IMR-90 (cell line): ENCODE results near the gene ARF1. TPM values are rescaled to one million over a fixed set of nuclear protein-coding genes. Genes with fewer than 3 reads are reported as not detected.

Experiments
- ATAC-seq: fragments of 200-7000 bp; cut with Tn5 transposase; 2 replicates; pipeline ENCODE4 v1.9.1; 2020; ENCODE audit warnings: low read depth, mild to moderate bottlenecking, moderate library complexity
- BruUV-seq: library from RNA; stranded (reverse); fragments of 400-500 nt; replicated peaks from 2 replicates; lab custom pipeline; 2021; lab: Mats Ljungman, UMichigan
- CTCF ChIA-PET: fragments of 300-600 bp; formaldehyde crosslinking; extraction: SDS; loops from one replicate; lab custom pipeline; 2021; ENCODE audit warnings: antibody characterized with exemption; lab: Yijun Ruan, JAX
- POLR2A ChIA-PET: fragments of 300-600 bp; sonication (Branson Sonifier 250); formaldehyde crosslinking; loops from one replicate; lab custom pipeline; 2022; ENCODE audit warnings: antibody characterized with exemption; ENCODE audit not compliant: unreplicated experiment; lab: Charles Lee
- DNase-seq: peaks from one replicate; pipeline ENCODE4 v3.0.0; 2013
- H2AFZ ChIP-seq: replicated peaks from 2 replicates; pipeline ENCODE3; 2013; ENCODE audit warnings: low read length, mild to moderate bottlenecking; ENCODE audit not compliant: poor library complexity
- H2AK5ac ChIP-seq: 2 replicates; pipeline ENCODE4 v1.6.1; 2013; ENCODE audit warnings: low read depth, low read length, inconsistent platforms
- H2AK9ac ChIP-seq: replicated peaks from 2 replicates; pipeline ENCODE3; 2013; ENCODE audit warnings: mild to moderate bottlenecking, low read depth, low read length, moderate library complexity; ENCODE audit not compliant: poor library complexity
- H2BK120ac ChIP-seq: 2 replicates; pipeline ENCODE4 v1.6.1; 2013; ENCODE audit warnings: low read depth, low read length, inconsistent platforms
- H2BK15ac ChIP-seq: 3 replicates; pipeline ENCODE4 v1.6.1; 2013; ENCODE audit warnings: low read depth, low read length, inconsistent platforms
- H2BK20ac ChIP-seq: 2 replicates; pipeline ENCODE4 v1.6.1; 2013; ENCODE audit warnings: low read depth, mild to moderate bottlenecking, inconsistent platforms, low read length, moderate library complexity
- H2BK5ac ChIP-seq: 2 replicates; pipeline ENCODE4 v1.6.1; 2013; ENCODE audit warnings: mild to moderate bottlenecking, low read depth, low read length, inconsistent platforms; ENCODE audit not compliant: poor library complexity, severe bottlenecking
- H3K14ac ChIP-seq: replicated peaks from 2 replicates; pipeline ENCODE4 v1.6.1; 2013; ENCODE audit warnings: low read depth, low read length, inconsistent platforms
- H3K18ac ChIP-seq: 2 replicates; pipeline ENCODE4 v1.6.1; 2013; ENCODE audit warnings: low read depth, low read length, control low read depth
- H3K23ac ChIP-seq: 2 replicates; pipeline ENCODE4 v1.6.1; 2013; ENCODE audit warnings: low read depth, low read length, inconsistent platforms
- H3K27ac ChIP-seq: 2 replicates; pipeline ENCODE4 v1.5.1; 2013; ENCODE audit warnings: mild to moderate bottlenecking, control low read depth, low read length; ENCODE audit not compliant: insufficient read depth
- H3K27me3 ChIP-seq: 2 replicates; pipeline ENCODE4 v1.6.1; 2013; ENCODE audit warnings: low read length; ENCODE audit not compliant: control insufficient read depth, insufficient read depth
- H3K36me3 ChIP-seq: 2 replicates; pipeline ENCODE4 v1.6.1; 2013; ENCODE audit warnings: low read length, mixed read lengths; ENCODE audit not compliant: control insufficient read depth, insufficient read depth
- H3K4ac ChIP-seq: 2 replicates; pipeline ENCODE4 v1.6.1; 2013; ENCODE audit warnings: low read depth, low read length, inconsistent platforms
- H3K4me1 ChIP-seq: 2 replicates; pipeline ENCODE4 v1.6.1; 2013; ENCODE audit warnings: low read length, mixed read lengths; ENCODE audit not compliant: control insufficient read depth, insufficient read depth
- H3K4me2 ChIP-seq: 2 replicates; pipeline ENCODE4 v1.6.1; 2013; ENCODE audit warnings: low read depth, mild to moderate bottlenecking, control low read depth, low read length, moderate library complexity
- H3K4me3 ChIP-seq: 2 replicates; pipeline ENCODE4 v1.5.1; 2013; ENCODE audit warnings: low read depth, mild to moderate bottlenecking, control low read depth, low read length, moderate library complexity; ENCODE audit not compliant: insufficient read depth
- H3K56ac ChIP-seq: 2 replicates; pipeline ENCODE4 v1.6.1; 2013; ENCODE audit warnings: low read length, inconsistent platforms; ENCODE audit not compliant: insufficient read depth; ENCODE audit errors: extremely low read depth
- H3K79me1 ChIP-seq, 2 experiments: 2 replicates each; pipeline ENCODE4 v1.6.1; 2013; ENCODE audit warnings: low read length in 2 of 2, inconsistent platforms in 1 of 2, low read depth in 1 of 2
- H3K9ac ChIP-seq: 2 replicates; pipeline ENCODE4 v1.6.1; 2013; ENCODE audit warnings: low read depth, low read length, control low read depth
- H3K9me1 ChIP-seq: 2 replicates; pipeline ENCODE4 v1.6.1; 2013; ENCODE audit warnings: low read length, inconsistent platforms; ENCODE audit not compliant: insufficient read depth
- H3K9me3 ChIP-seq: 2 replicates; pipeline ENCODE4 v1.6.1; 2013; ENCODE audit warnings: low read length; ENCODE audit not compliant: control insufficient read depth, insufficient read depth
- H4K20me1 ChIP-seq: 2 replicates; pipeline ENCODE4 v1.6.1; 2013; ENCODE audit warnings: low read length, inconsistent platforms; ENCODE audit not compliant: insufficient read depth
- H4K5ac ChIP-seq: 2 replicates; pipeline ENCODE4 v1.6.1; 2013; ENCODE audit warnings: mild to moderate bottlenecking, low read depth, low read length, control low read depth
- H4K8ac ChIP-seq, 2 experiments: 2 replicates each; pipeline ENCODE4 v1.6.1; 2013; ENCODE audit warnings: low read depth in 2 of 2, low read length in 2 of 2, control low read depth in 1 of 2, inconsistent platforms in 1 of 2
- H4K91ac ChIP-seq: 2 replicates; pipeline ENCODE4 v1.6.1; 2013; ENCODE audit warnings: low read depth, low read length, inconsistent platforms; ENCODE audit not compliant: insufficient read depth
- BHLHE40 ChIP-seq: fragments of 150-350 bp; IDR thresholded peaks from 2 replicates; pipeline ENCODE4 v1.6.1; 2016; ENCODE audit warnings: mild to moderate bottlenecking, low read depth, low read length
- CHD1 ChIP-seq: IDR thresholded peaks from 2 replicates; pipeline ENCODE4 v1.6.1; 2012; ENCODE audit warnings: low read depth, low read length, improper control_type of control experiment
- ELK1 ChIP-seq: fragments of 150-350 bp; IDR thresholded peaks from 2 replicates; pipeline ENCODE4 v1.6.1; 2016; ENCODE audit warnings: low read depth, mild to moderate bottlenecking, low read length, moderate library complexity, borderline replicate concordance
- FOS ChIP-seq: fragments of 150-350 bp; IDR thresholded peaks from 2 replicates; pipeline ENCODE4 v1.6.1; 2016; ENCODE audit warnings: low read depth, low read length
- MAFK ChIP-seq: IDR thresholded peaks from 2 replicates; pipeline ENCODE4 v1.6.1; 2012; ENCODE audit warnings: low read depth, low read length, improper control_type of control experiment
- MAZ ChIP-seq: IDR thresholded peaks from 2 replicates; pipeline ENCODE4 v1.6.1; 2012; ENCODE audit warnings: low read depth, mild to moderate bottlenecking, low read length, improper control_type of control experiment, moderate library complexity, borderline replicate concordance
- MXI1 ChIP-seq: IDR thresholded peaks from 2 replicates; pipeline ENCODE4 v1.6.1; 2012; ENCODE audit warnings: low read depth, mild to moderate bottlenecking, low read length, moderate library complexity, borderline replicate concordance
- NFE2L2 ChIP-seq: fragments of 150-350 bp; IDR thresholded peaks from 2 replicates; pipeline ENCODE4 v1.6.1; 2016; ENCODE audit warnings: low read depth, mild to moderate bottlenecking, low read length
- POLR2A ChIP-seq: IDR thresholded peaks from 2 replicates; pipeline ENCODE4 v1.6.1; 2012; ENCODE audit warnings: mild to moderate bottlenecking, low read depth, low read length
- RAD21 ChIP-seq: IDR thresholded peaks from 2 replicates; pipeline ENCODE4 v1.6.1; 2012; ENCODE audit warnings: low read length, improper control_type of control experiment
- RFX5 ChIP-seq: IDR thresholded peaks from 2 replicates; pipeline ENCODE4 v1.8.0; 2012; ENCODE audit warnings: low read depth, mild to moderate bottlenecking, low read length, moderate library complexity
- SMC3 ChIP-seq: fragments of 150-350 bp; IDR thresholded peaks from 2 replicates; pipeline ENCODE4 v1.6.1; 2016; ENCODE audit warnings: low read depth, mild to moderate bottlenecking, antibody characterized with exemption, low read length, moderate library complexity
- WGBS, 2 experiments: methylation state at CpG; one replicate each; pipeline versions ENCODE4 v1.1.5 to v1.1.7; 2013; ENCODE audit warnings: missing lambda C conversion rate in 2 of 2; ENCODE audit not compliant: insufficient read length in 1 of 2; ENCODE audit errors: extremely low coverage in 2 of 2; 5-methylcytosine and 5-hydroxymethylcytosine counted together
- dilution Hi-C: fragments of 300-500 bp; cut with HindIII; formaldehyde crosslinking; loops from one replicate; pipeline ENCODE4 v1.14.3; 2018; ENCODE audit warnings: low sequenced_read_pairs; ENCODE audit not compliant: unreplicated experiment
- in situ Hi-C: fragments of 300-500 bp; cut with MboI; formaldehyde crosslinking; loops from 3 replicates; pipeline ENCODE4 v1.14.3; 2019; ENCODE audit warnings: low sequenced_read_pairs, inconsistent platforms, mixed read lengths
- intact Hi-C: fragments of 100-400 bp; cut with micrococcal nuclease; formaldehyde crosslinking; loops from 2 replicates; pipeline ENCODE4 v1.10.0; 2022
- polyA plus RNA-seq, 3 experiments: library from polyadenylated mRNA; depleted of rRNA; stranded (reverse); fragments of >200 nt; gene quantifications; 2 replicates each; pipeline ENCODE4 v1.2.3, GENCODE V29; 2012; ENCODE audit warnings: low replicate concordance in 1 of 3
- total RNA-seq: library from RNA; depleted of rRNA; stranded (reverse); fragments of >200 nt; gene quantifications from 2 replicates; pipeline ENCODE4 v1.2.3, GENCODE V29; 2012
- TF ChIP-seq, protein P1 (sequence below): fragments of 150-350 bp; IDR thresholded peaks from 2 replicates; pipeline ENCODE4 v1.6.1; 2017; ENCODE audit warnings: mild to moderate bottlenecking, antibody characterized with exemption, low read length, low read depth

The ARF1 gene
- total and polyA plus RNA-seq, 2 of the 4 experiments (the other 2 are of a cell fraction): 330 to 1,100 TPM

DNA sequence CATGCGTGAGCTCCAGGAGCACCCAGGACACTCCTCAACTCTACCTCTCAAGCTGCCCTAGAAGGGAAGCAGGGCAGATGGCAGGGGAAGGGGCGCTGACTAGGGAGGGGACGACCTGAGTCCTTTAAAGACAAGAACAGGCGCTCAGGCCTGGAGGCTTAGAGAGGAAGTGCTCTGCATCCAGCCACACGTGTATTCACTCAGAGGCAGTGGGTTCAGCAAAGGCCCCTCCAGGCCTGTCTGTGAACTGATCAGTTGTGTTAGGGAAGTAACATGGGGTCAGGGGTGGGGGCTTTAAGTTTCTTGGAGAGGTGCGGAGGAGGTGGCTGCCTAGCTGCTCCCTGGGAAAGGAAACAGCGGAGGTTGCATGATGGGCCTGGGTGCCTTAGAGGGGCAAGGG lies 37.1 kb upstream of the ARF1 start:
- no peak overlapping the region for H3K4ac ChIP-seq
- H2AK5ac ChIP-seq: no peak overlapping the region
- ChIA-PET POLR2A (no interaction called here), CTCF (no interaction called here)
- no peak overlapping the region for H3K18ac ChIP-seq
- H2BK15ac ChIP-seq: no peak overlapping the region
- no peaks in the 10 kb centered on the region for H3K36me3 ChIP-seq
- H3K9me1 ChIP-seq: no peaks in the 10 kb centered on the region
- no peak overlapping the region for H3K4me2 ChIP-seq
- no TSS peak for BruUV-seq
- H2AFZ ChIP-seq: no peak overlapping the region
- H3K14ac ChIP-seq: no peak overlapping the region
- peaks cover 23% of the 10 kb centered on the region for H3K27me3 ChIP-seq
- H4K8ac ChIP-seq: no peak overlapping the region
- no peak overlapping the region for H3K4me3 ChIP-seq
- H3K27ac ChIP-seq: no peak overlapping the region
- intact Hi-C loops (no loop called here), dilution Hi-C loops (no loop called here), in situ Hi-C loops (no loop called here)
- H3K56ac ChIP-seq: no peak overlapping the region
- no peak overlapping the region for H3K9ac ChIP-seq
- ATAC-seq: no peak
- no peak overlapping the region for H4K5ac ChIP-seq
- no peak overlapping the region for H2BK120ac ChIP-seq
- no peak overlapping the region for H2BK20ac ChIP-seq
- no peak overlapping the region for H2AK9ac ChIP-seq
- TF ChIP-seq BHLHE40 (no peak), RFX5 (no peak), MXI1 (no peak), NFE2L2 (no peak), MAFK (no peak), FOS (no peak), CHD1 (no peak), RAD21 (no peak), ELK1 (no peak), SMC3 (no peak), POLR2A (no peak), MAZ (no peak)
- TF ChIP-seq, protein P1, sequence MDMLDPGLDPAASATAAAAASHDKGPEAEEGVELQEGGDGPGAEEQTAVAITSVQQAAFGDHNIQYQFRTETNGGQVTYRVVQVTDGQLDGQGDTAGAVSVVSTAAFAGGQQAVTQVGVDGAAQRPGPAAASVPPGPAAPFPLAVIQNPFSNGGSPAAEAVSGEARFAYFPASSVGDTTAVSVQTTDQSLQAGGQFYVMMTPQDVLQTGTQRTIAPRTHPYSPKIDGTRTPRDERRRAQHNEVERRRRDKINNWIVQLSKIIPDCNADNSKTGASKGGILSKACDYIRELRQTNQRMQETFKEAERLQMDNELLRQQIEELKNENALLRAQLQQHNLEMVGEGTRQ: no peak
- no peak for DNase-seq
- H3K9me3 ChIP-seq: no peaks in the 10 kb centered on the region; the same call in 1 of the 2 replicates
- no peaks in the 10 kb centered on the region for H3K4me1 ChIP-seq
- no peaks in the 10 kb centered on the region for H3K79me1 ChIP-seq
- no peak overlapping the region for H4K91ac ChIP-seq
- H3K23ac ChIP-seq: no peak overlapping the region
- H2BK5ac ChIP-seq: no peak overlapping the region
- 44% methylated on average over 3 of the region's 7 CpGs; no CpG with 5 or more reads in 1 of the 2 experiments for WGBS, 2 experiments
- H4K20me1 ChIP-seq: no peaks in the 10 kb centered on the region; the same call in none of the 2 replicates
